ENCODE measurements around the gene PDE7B. TPM values are rescaled to one million over a fixed set of nuclear protein-coding genes. Genes with fewer than 3 reads are reported as not detected.

Gene PDE7B
- total RNA-seq, 1 experiment from 2014 or later, result 0.03 TPM

GRCh38 chr6:136085370-136086115 lies 234.0 kb downstream of the PDE7B start:
- no peaks in the 10 kb centered on the region for H3K27me3 ChIP-seq (ENCODE audit: control insufficient read depth, insufficient read depth, low read length)
- no peaks in the 10 kb centered on the region for H3K9me3 ChIP-seq (ENCODE audit: control insufficient read depth, insufficient read depth, low read depth, low read length)
- no TSS peak for BruUV-seq (replicated peaks)
- no peaks in the 10 kb centered on the region for H3K4me1 ChIP-seq (ENCODE audit: control insufficient read depth, insufficient read depth, low read length)
- intact Hi-C loops (cut with micrococcal nuclease; ENCODE audit: unreplicated experiment) (no loop called here), in situ Hi-C loops (cut with HindIII; ENCODE audit: low pct_unique_long_range_greater_than_20kb, low sequenced_read_pairs) (no loop called here)
- ChIA-PET POLR2A (no interaction called here), CTCF (no interaction called here)
- ATAC-seq (no peak), DNase-seq (ENCODE audit: low read depth, low spot score) (no peak)
- TF ChIP-seq TCF7L2 (IDR thresholded peaks at IDR 0.05; ENCODE audit: low read depth, low read length), result no peak
- no peak for TF ChIP-seq SIN3A (IDR thresholded peaks at IDR 0.05; ENCODE audit: borderline replicate concordance, insufficient read depth, low read depth, low read length)
- TF ChIP-seq, protein P1, sequence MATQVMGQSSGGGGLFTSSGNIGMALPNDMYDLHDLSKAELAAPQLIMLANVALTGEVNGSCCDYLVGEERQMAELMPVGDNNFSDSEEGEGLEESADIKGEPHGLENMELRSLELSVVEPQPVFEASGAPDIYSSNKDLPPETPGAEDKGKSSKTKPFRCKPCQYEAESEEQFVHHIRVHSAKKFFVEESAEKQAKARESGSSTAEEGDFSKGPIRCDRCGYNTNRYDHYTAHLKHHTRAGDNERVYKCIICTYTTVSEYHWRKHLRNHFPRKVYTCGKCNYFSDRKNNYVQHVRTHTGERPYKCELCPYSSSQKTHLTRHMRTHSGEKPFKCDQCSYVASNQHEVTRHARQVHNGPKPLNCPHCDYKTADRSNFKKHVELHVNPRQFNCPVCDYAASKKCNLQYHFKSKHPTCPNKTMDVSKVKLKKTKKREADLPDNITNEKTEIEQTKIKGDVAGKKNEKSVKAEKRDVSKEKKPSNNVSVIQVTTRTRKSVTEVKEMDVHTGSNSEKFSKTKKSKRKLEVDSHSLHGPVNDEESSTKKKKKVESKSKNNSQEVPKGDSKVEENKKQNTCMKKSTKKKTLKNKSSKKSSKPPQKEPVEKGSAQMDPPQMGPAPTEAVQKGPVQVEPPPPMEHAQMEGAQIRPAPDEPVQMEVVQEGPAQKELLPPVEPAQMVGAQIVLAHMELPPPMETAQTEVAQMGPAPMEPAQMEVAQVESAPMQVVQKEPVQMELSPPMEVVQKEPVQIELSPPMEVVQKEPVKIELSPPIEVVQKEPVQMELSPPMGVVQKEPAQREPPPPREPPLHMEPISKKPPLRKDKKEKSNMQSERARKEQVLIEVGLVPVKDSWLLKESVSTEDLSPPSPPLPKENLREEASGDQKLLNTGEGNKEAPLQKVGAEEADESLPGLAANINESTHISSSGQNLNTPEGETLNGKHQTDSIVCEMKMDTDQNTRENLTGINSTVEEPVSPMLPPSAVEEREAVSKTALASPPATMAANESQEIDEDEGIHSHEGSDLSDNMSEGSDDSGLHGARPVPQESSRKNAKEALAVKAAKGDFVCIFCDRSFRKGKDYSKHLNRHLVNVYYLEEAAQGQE (IDR thresholded peaks at IDR 0.05; ENCODE audit: insufficient read depth in 1 of 2, low read depth in 2 of 2, low read length in 1 of 2), result no peak
- TF ChIP-seq POLR2AphosphoS5 (IDR thresholded peaks at IDR 0.05; ENCODE audit: low read depth, low read length), result no peak
- no peak for TF ChIP-seq CTCF (IDR thresholded peaks at IDR 0.05)
- H3K27ac ChIP-seq (ENCODE audit: low read length), result no peak overlapping the region
- no peak overlapping the region for H3K4me3 ChIP-seq (ENCODE audit: low read depth in 2 of 2, low read length in 2 of 2)
- no peaks in the 10 kb centered on the region for H3K36me3 ChIP-seq (ENCODE audit: control insufficient read depth, insufficient read depth, low read length)

DNA sequence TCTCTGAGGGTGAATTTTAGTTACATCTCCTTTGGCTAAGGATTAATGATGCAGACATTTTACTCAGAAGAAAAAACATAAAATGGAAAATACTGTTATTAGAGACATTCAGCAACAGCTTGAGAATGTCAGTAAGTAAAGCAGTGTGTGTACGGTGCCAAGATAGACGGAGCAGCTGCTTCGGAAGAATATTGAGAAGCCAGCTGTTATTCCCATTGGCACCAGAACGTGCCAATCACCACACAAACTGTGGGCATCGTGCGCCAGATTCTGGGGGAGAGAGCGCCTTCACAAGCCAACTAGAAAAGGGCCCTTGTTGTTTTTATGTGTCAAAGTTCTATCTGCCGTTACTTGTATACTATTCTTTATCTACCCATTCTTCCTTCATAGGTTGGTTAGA lies 235.2 kb downstream of the PDE7B start:
- Histone ChIP-seq H3K4me3 (ENCODE audit: low read depth in 2 of 2, low read length in 2 of 2) (no peak overlapping the region), H3K36me3 (ENCODE audit: control insufficient read depth, insufficient read depth, low read length) (no peaks in the 10 kb centered on the region), H3K9me3 (ENCODE audit: control insufficient read depth, insufficient read depth, low read depth, low read length) (no peaks in the 10 kb centered on the region), H3K27ac (ENCODE audit: low read length) (no peak overlapping the region), H3K4me1 (ENCODE audit: control insufficient read depth, insufficient read depth, low read length) (no peaks in the 10 kb centered on the region), H3K27me3 (ENCODE audit: control insufficient read depth, insufficient read depth, low read length) (no peaks in the 10 kb centered on the region)
- no peak for TF ChIP-seq SIN3A (IDR thresholded peaks at IDR 0.05; ENCODE audit: borderline replicate concordance, insufficient read depth, low read depth, low read length)
- no peak for TF ChIP-seq TCF7L2 (IDR thresholded peaks at IDR 0.05; ENCODE audit: low read depth, low read length)
- no peak for TF ChIP-seq POLR2AphosphoS5 (IDR thresholded peaks at IDR 0.05; ENCODE audit: low read depth, low read length)
- TF ChIP-seq CTCF (IDR thresholded peaks at IDR 0.05), result no peak
- TF ChIP-seq, protein P1 (IDR thresholded peaks at IDR 0.05; ENCODE audit: insufficient read depth in 1 of 2, low read depth in 2 of 2, low read length in 1 of 2), result no peak
- BruUV-seq (replicated peaks), result no TSS peak
- no peak for DNase-seq (ENCODE audit: low read depth, low spot score)
- CTCF ChIA-PET, result no interaction called here
- no peak for ATAC-seq
- intact Hi-C loops (cut with micrococcal nuclease; ENCODE audit: unreplicated experiment), result no loop called here
- in situ Hi-C loops (cut with HindIII; ENCODE audit: low pct_unique_long_range_greater_than_20kb, low sequenced_read_pairs), result no loop called here
- POLR2A ChIA-PET, result no interaction called here

All from Panc1 (cell line).